HG02759 (cell line): Measurements from ENCODE around the gene MAPT.
"Not testable (repeated sequence)": the region's sequence is repeated elsewhere in the genome, so short reads cannot be mapped to it uniquely, and the experiment has no call there.

Source experiments
- ATAC-seq: cut with Tn5 transposase; IDR thresholded peaks from one replicate; pipeline ENCODE4 v1.9.1; 2021; ENCODE audit warnings: mild to moderate bottlenecking, moderate library complexity; ENCODE audit not compliant: unreplicated experiment

Gene MAPT

DNA sequence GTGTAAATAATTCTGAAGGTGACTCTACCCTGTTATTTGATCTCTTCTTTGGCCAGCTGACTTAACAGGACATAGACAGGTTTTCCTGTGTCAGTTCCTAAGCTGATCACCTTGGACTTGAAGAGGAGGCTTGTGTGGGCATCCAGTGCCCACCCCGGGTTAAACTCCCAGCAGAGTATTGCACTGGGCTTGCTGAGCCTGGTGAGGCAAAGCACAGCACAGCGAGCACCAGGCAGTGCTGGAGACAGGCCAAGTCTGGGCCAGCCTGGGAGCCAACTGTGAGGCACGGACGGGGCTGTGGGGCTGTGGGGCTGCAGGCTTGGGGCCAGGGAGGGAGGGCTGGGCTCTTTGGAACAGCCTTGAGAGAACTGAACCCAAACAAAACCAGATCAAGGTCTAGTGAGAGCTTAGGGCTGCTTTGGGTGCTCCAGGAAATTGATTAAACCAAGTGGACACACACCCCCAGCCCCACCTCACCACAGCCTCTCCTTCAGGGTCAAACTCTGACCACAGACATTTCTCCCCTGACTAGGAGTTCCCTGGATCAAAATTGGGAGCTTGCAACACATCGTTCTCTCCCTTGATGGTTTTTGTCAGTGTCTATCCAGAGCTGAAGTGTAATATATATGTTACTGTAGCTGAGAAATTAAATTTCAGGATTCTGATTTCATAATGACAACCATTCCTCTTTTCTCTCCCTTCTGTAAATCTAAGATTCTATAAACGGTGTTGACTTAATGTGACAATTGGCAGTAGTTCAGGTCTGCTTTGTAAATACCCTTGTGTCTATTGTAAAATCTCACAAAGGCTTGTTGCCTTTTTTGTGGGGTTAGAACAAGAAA is 109.8 kb downstream of the MAPT start:
- no peak for ATAC-seq

DNA sequence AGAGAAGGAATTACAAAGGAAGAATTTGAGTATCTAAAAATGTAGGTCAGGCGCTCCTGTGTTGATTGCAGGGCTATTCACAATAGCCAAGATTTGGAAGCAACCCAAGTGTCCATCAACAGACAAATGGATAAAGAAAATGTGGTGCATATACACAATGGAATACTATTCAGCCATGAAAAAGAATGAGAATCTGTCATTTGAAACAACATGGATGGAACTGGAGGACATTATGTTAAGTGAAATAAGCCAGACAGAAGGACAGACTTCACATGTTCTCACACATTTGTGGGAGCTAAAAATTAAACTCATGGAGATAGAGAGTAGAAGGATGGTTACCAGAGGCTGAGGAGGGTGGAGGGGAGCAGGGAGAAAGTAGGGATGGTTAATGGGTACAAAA is 111.7 kb downstream of the MAPT start:
- not testable (repeated sequence) for ATAC-seq

GRCh38 chr17:46007461-46007965 is 113.2 kb downstream of the MAPT start:
- no peak for ATAC-seq

DNA sequence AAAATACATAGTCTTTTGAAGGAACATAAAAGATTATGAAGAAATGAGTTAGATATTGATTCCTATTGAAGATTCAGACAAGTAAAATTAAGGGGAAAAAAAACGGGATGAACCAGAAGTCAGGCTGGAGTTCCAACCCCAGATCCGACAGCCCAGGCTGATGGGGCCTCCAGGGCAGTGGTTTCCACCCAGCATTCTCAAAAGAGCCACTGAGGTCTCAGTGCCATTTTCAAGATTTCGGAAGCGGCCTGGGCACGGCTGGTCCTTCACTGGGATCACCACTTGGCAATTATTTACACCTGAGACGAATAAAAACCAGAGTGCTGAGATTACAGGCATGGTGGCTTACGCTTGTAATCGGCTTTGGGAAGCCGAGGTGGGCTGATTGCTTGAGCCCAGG is 114.2 kb downstream of the MAPT start:
- no peak for ATAC-seq

- no peak for ATAC-seq
These were observed 115.6 kb downstream of the MAPT start for GRCh38 chr17:46009681-46010596.

GRCh38 chr17:46010597-46011186 is 116.3 kb downstream of the MAPT start:
- ATAC-seq = no peak

GRCh38 chr17:46011711-46012505 is 117.6 kb downstream of the MAPT start:
- no peak for ATAC-seq

DNA sequence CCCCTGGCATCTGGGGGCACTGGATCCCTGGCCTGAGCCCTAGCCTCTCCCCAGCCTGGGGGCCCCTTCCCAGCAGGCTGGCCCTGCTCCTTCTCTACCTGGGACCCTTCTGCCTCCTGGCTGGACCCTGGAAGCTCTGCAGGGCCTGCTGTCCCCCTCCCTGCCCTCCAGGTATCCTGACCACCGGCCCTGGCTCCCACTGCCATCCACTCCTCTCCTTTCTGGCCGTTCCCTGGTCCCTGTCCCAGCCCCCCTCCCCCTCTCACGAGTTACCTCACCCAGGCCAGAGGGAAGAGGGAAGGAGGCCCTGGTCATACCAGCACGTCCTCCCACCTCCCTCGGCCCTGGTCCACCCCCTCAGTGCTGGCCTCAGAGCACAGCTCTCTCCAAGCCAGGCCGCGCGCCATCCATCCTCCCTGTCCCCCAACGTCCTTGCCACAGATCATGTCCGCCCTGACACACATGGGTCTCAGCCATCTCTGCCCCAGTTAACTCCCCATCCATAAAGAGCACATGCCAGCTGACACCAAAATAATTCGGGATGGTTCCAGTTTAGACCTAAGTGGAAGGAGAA is 118.2 kb downstream of the MAPT start:
- ATAC-seq = no peak

DNA sequence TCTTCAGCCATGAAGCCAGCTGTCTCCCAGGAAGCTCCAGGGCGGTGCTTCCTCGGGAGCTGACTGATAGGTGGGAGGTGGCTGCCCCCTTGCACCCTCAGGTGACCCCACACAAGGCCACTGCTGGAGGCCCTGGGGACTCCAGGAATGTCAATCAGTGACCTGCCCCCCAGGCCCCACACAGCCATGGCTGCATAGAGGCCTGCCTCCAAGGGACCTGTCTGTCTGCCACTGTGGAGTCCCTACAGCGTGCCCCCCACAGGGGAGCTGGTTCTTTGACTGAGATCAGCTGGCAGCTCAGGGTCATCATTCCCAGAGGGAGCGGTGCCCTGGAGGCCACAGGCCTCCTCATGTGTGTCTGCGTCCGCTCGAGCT is 118.8 kb downstream of the MAPT start:
- ATAC-seq = no peak

DNA sequence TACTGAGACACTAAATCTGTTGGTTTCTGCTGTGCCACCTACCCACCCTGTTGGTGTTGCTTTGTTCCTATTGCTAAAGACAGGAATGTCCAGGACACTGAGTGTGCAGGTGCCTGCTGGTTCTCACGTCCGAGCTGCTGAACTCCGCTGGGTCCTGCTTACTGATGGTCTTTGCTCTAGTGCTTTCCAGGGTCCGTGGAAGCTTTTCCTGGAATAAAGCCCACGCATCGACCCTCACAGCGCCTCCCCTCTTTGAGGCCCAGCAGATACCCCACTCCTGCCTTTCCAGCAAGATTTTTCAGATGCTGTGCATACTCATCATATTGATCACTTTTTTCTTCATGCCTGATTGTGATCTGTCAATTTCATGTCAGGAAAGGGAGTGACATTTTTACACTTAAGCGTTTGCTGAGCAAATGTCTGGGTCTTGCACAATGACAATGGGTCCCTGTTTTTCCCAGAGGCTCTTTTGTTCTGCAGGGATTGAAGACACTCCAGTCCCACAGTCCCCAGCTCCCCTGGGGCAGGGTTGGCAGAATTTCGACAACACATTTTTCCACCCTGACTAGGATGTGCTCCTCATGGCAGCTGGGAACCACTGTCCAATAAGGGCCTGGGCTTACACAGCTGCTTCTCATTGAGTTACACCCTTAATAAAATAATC is 119.3 kb downstream of the MAPT start:
- ATAC-seq = no peak

DNA sequence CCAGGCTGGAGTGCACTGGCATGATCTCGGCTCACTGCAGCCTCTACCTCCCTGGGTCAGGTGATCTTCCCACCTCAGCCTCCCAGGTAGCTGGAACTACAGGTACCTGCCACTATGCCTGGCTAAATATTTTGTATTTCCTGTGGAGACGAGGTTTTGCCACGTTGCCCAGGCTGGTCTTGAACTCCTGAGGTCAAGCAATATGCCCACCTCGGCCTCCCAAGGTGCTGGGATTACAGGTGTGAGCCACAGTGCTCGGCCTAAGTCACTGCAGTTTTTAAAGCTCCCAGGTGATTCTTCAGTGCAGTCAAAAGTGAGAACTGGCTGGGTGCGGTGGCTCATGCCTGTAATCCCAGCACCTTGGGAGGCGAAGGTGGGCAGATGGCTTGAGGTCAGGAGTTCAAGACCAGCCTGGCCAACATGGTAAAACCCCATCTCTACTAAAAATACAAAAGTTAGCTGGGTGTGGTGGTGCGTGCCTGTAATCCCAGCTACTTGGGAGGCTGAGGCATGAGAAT is 125.1 kb downstream of the MAPT start:
- ATAC-seq = not testable (repeated sequence)

GRCh38 chr17:46020023-46020761 is 125.8 kb downstream of the MAPT start:
- ATAC-seq = peak; percentile 74

DNA sequence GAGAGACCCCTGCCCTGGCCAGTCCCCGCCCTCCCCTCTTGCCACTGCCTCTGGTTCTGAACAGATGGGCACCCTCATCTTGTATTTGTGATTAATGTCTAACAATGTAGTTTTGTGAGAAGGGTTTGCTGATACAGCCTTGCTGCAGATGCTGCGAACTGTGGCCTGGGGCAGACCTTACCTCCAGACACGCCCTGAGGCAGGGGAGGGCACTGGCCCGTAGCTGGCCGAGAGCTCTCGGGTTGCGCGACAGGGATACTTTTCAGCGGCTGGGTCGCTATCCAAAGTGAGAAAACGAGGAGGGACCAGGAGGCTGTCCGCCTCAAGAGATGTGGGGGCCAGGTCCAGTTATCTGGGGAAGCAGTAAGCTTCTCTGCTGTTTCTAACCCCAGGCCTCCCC is 126.6 kb downstream of the MAPT start:
- no peak for ATAC-seq

DNA sequence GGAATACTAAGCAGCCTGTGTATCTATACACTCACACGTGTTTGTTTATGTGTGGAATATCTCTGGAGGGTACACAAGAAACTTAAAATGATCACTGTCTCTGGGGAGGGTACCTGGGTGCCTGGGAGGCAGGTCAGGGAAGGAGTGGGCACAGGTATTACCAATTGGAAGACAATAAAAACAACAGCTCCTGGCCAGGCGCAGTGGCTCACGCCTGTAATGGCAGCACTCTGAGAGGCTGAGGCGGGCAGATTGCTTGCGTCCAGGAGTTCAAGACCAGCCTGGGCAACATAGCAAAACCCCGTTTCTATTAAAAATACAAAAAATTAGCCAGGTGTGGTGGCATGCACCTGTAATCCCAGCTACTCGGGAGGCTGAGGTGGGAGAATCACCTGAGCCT is 129.0 kb downstream of the MAPT start:
- ATAC-seq = not testable (repeated sequence)

DNA sequence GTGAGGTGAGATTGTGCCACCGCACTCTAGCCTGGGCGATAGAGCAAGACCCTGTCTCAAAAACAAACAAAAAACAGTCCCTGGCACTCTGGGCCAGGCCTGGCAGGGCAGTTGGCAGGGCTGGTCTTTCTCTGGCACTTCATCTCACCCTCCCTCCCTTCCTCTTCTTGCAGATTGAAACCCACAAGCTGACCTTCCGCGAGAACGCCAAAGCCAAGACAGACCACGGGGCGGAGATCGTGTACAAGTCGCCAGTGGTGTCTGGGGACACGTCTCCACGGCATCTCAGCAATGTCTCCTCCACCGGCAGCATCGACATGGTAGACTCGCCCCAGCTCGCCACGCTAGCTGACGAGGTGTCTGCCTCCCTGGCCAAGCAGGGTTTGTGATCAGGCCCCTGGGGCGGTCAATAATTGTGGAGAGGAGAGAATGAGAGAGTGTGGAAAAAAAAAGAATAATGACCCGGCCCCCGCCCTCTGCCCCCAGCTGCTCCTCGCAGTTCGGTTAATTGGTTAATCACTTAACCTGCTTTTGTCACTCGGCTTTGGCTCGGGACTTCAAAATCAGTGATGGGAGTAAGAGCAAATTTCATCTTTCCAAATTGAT is 129.5 kb downstream of the MAPT start:
- no peak for ATAC-seq

GRCh38 chr17:46024590-46024989 is 130.2 kb downstream of the MAPT start:
- no peak for ATAC-seq

- ATAC-seq = no peak
These were observed 130.7 kb downstream of the MAPT start for GRCh38 chr17:46025060-46025459.

DNA sequence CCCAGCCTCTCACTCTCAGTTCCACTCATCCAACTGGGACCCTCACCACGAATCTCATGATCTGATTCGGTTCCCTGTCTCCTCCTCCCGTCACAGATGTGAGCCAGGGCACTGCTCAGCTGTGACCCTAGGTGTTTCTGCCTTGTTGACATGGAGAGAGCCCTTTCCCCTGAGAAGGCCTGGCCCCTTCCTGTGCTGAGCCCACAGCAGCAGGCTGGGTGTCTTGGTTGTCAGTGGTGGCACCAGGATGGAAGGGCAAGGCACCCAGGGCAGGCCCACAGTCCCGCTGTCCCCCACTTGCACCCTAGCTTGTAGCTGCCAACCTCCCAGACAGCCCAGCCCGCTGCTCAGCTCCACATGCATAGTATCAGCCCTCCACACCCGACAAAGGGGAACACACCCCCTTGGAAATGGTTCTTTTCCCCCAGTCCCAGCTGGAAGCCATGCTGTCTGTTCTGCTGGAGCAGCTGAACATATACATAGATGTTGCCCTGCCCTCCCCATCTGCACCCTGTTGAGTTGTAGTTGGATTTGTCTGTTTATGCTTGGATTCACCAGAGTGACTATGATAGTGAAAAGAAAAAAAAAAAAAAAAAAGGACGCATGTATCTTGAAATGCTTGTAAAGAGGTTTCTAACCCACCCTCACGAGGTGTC is 131.3 kb downstream of the MAPT start:
- no peak for ATAC-seq
